Stimulated activated CD8-positive, alpha-beta memory T cell treated with anti-CD3 and anti-CD28 coated beads, Interleukin-12 subunit alpha, Interleukin-12 subunit beta, amount 100 ng/mL, for 24 hours (primary cell): ENCODE results near the gene ITPR3.

Experiments used
- DNase-seq: peaks from one replicate; pipeline ENCODE4 v3.0.0-alpha.2; 2020; ENCODE audit errors: extremely low read depth

ITPR3 gene

DNA sequence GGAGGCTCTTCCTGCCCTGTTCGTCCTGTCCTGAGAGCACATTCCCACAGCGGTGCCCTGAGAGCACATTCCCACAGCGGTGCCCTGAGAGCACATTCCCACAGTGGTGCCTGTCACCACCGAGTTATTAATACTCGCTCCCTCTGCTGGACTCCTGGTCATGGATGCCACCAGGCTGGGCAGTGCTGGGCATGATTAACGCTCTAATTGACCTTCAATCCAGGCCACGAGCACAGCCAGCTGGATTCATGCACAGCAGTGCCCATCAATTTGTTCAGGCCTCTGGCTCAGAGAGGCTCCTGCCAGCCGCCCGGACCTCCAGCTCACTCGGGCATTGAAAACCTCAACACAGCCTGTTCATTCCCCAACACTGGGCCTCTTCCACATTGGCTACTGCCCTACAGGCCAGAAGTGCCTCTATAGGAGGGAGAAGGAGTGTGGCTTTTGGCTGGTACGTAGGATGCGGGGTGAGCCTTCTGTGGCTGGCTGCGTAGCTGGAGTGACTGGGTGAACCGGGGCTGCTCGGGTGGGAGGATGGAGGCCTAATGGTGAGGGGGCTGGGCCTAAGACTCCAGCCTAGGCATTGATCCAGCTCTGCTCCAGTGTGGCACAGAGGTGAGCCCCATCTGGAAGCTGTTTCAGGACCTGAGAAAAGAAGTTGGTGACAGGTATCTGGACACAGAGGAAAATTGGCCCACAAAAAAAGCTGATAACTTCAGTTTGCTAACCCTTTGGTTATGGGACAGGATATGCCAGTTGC is 116.3 kb downstream of the ITPR3 start:
- DNase-seq = no peak

DNA sequence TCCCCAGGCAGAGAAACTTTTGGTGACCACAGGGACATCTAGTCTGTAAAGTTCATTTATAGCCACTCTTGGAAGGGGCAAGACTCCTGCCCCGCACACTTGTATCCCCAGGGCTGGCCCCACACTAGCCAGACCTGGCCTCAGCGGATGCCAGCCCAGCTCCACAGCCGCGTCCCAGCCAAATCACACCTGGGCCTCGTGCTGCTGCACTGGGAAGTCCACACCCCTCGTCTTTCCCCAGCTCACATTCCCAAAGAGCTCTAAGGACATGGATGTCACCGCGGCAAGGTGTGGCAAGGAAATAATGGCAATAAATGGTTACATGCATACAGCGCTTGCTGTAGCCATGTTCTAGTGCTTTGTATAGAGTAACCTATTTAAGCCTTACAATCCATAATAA is 117.0 kb downstream of the ITPR3 start:
- no peak for DNase-seq

DNA sequence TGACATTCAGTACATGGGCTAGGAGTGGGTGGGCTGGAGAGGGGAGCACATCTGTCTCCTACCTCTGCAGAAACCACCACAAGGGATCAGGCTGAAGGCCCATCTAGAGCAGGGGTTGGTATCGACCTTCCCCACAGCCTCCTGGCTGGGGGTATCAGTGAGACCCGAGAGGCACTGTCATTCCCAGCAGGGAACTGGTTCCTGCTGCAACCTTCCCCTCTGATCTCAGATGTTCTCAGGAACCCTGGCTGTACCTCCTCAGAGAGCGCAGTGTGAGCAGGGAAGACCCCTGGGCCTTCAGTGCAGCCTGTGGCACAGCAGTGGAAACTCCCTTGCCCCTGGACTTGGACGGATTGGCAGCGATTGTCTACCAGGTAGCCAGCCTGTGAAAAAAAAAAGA is 117.8 kb downstream of the ITPR3 start:
- no peak for DNase-seq

DNA sequence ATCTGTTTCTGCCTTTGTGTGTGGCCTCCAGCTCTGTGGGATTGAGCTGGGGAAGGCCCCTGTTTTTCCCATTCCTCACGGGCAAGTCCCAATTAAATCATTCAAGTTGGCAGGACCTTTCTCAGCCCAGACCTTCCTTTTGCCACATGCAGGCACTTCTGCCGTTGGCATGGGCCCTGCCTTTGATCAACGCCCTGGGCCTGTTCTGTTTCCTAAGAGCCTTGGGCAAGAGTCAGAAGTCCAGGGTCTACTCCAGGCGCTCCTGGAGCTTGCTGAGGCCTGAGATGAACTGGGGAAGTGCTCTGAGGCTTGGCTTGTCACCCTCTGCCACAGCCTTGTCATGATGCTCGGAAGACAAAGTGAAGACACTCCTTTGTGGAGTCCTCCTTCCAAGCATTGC is 118.4 kb downstream of the ITPR3 start:
- DNase-seq = no peak

DNA sequence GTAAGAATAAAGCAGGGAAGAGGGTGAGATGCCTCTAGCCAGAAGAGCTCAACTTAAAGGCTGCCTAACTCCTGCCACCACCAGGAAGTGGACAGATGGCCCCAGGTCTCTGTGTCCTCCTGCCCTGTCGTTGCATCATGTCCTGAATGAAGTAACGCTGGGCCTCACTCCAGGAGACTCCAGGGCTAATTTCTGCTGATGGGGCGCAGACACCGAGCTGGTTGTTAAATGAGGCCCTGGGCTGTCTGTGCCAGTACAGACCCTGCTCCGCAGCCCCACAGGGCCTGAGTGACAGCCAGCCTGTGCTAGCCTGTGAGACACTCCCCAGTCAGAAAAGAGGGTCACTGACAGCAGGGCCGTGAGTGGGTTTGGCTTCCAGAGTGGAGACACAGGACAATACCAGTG is 119.1 kb downstream of the ITPR3 start:
- no peak for DNase-seq

DNA sequence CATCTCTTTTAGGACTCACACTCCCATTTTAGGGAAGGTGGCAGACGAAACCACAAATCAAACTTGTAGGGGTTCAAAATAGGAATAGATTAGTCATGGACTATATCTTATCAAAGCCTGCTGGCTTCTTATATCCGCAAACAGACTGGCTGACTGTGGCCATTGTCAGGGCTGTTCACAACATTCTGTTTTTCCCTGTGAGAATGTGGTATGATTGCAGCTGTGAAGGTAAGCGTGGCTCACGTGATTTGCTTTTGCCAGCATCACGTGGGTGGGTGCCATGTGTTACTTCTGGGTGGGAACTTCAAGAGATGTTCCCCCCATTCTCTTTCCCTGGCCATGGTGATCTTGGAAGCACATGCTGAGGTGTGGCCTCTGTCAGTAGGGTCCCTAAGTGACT is 119.7 kb downstream of the ITPR3 start:
- no peak for DNase-seq

DNA sequence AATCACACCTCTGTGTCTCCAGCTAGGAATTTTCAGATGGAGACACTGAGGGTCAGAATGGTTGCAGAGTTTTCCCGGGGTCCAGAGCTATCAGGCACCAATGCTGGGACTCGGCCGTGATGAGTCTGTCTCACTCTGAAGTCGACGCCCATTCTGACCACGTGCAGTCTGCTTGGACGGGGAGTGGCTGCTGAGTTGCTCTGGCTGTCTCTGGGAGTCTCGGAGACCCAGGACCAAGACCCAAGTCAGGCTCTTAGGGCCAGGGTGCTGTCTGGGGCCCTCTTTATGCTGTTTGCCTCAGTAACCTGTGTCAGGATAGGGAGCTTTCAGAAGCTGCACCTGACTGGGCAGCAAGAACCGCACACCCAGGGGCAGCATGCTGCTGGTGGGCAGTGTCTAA is 121.0 kb downstream of the ITPR3 start:
- DNase-seq = no peak

DNA sequence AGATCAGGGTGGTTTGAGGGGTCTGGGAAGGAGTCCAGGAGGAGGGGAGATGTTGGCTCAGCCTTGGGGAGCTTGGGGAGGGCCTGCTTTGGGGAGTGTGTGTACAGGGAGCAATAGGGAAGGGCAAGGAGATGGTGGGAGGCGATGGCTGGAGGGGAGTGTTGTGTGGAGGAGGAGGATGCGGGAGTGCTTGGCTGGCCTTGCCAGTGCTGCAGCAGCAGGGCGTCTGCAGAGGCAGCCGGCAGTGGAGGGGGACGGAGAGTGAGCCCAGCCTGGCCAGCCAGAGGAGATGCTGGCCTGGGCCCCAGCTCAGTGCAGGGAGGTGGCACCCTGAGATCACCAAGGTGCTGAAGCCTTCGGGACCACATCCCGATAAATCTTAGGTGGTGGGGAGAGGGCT is 121.7 kb downstream of the ITPR3 start:
- no peak for DNase-seq

DNA sequence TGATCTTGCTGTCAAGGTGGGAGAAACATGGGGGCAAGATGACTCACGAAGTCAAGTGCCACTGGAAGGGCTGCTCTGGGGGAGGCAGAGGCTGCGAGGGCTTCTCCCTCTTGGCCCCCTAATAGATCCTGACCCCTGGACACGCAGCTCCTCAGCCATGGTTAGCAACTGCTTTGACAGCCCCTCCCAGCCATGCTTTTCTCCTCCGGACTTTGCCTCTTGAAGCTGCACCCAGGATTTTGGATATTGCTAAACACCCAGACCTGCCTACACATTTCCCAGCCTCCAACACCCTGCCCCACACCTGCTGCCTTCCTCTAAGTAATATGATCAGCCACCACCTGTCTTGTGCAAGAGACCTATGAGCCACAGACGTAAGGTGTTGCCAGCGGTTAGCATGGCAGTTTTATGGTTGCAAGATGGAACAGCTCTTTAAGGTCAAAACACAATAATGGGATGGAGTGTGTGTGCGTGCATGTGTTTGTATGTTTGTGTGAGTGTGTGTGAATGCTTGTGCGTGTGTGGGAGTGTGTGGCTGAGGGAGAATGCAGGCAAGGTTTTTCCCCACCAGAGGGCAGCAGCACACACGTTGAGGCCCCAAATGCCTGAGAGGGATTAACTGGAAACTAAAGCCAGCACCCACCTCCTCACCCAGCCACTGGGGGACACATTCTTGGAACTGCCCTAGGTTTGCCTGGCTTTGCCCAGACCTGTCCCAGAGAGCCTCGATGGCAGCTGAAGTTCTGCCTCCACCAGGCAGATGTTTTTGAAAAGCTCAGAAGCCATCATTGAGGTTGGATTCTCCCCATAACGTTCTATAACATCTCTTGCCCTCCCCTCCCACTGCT is 123.1 kb downstream of the ITPR3 start:
- peak; percentile 37 for DNase-seq

DNA sequence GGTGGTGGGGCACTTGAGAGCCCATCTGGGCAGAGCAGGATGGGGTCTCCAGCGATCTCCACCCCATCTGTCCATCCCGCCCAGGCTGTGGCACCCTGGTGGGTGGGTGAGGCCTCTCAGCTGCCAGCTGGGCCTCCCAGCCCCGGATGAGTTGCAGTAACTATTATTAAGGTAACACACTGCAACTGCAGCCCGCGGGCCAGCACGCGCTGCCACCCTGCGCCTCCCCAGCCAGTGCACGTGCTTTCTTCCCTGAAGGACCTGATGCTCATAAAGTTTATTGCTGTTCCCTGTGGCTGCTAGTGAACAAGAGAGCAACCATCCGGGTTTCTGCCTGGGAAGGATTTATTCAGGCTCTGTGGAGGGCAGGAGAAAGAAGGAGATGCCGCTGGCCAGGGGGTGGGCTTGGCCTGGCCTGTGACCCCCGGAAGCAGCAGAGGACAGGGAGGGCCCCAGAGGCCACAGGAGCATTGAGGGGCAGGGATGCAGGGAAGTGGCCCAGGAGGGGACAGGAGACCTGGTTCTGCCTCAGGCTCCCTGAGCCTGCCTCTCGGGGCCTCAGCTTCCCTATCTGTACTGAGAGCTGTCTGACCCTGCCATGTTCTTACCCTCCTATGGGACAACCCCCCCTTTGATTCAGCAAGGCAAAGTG is 123.9 kb downstream of the ITPR3 start:
- DNase-seq = no peak

DNA sequence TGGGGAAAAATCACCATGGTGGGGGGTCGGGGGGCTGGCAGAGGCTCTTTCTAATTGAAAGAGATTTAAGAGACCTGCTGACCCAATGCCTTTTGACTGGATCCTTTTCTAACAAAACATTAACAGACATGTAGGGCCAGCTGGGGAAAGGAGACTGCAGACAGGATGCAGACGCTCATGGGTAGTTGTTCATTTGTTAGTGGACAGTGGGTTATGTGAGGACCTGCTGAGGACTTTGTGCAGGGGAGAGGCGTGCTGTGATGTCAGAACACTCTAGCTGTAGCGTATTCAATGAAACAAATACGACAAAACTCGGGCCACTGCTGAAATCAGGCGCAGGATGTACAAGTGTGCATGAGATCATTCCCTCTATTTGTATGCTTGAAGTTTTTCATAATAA is 124.4 kb downstream of the ITPR3 start:
- no peak for DNase-seq
